K562 (cell line): ENCODE data around the gene AHCYL1. TPM values are rescaled to one million over a fixed set of nuclear protein-coding genes. Genes with fewer than 3 reads are reported as not detected.

Experiments used
- ATAC-seq: fragments of 200-7000 bp; cut with Tn5 transposase; 3 replicates; pipeline ENCODE4 v1.9.1; 2020; ENCODE audit warnings: moderate library complexity
- BruUV-seq: library from RNA; stranded (reverse); fragments of 400-500 nt; replicated peaks from 2 replicates; lab custom pipeline; 2021; lab: Mats Ljungman, UMichigan
- CTCF ChIA-PET: fragments of 300-600 bp; formaldehyde crosslinking; extraction: SDS; loops from one replicate; lab custom pipeline; 2021; ENCODE audit warnings: low intra/inter-chr PET ratio; lab: Yijun Ruan, JAX
- POLR2A ChIA-PET: fragments of 300-600, 350-650 bp; sonication (Branson Sonifier 250); formaldehyde crosslinking; extraction: SDS; loops from one replicate; lab custom pipeline; 2021; ENCODE audit warnings: antibody characterized with exemption, inconsistent platforms; lab: Yijun Ruan, JAX
- DNase-seq, 4 experiments: peaks; one replicate each; pipeline versions ENCODE4 v3.0.0 to v3.0.0-alpha.2; 2011 to 2018; ENCODE audit warnings: low spot score in 3 of 4, mixed read lengths in 3 of 4; ENCODE audit errors: extremely low read depth in 1 of 4
- FAIRE-seq: peaks from 2 replicates; lab custom pipeline; 2011; peaks lifted over from hg19 to GRCh38; lab: Jason Lieb, UNC
- H2AFZ ChIP-seq: 2 replicates; pipeline ENCODE4 v1.6.0; 2011; ENCODE audit warnings: low read depth, low read length, control low read depth, inconsistent platforms
- H3K27ac ChIP-seq: fragments of 200-600 bp; 3 replicates; pipeline ENCODE4 v1.8.0; 2011; ENCODE audit warnings: low read depth, mild to moderate bottlenecking, control low read depth, inconsistent platforms, low read length, moderate library complexity, mixed read lengths; ENCODE audit errors: extremely low read depth
- H3K27me3 ChIP-seq, 2 experiments: fragments of 300-600 bp in 1 of 2; 2 replicates in 1 of 2; 3 replicates in 1 of 2; pipeline versions ENCODE4 v1.6.0 to v1.8.0; 2011; ENCODE audit warnings: inconsistent platforms in 2 of 2, low read length in 2 of 2, mild to moderate bottlenecking in 1 of 2, mixed read lengths in 1 of 2, moderate library complexity in 1 of 2; ENCODE audit not compliant: control insufficient read depth in 2 of 2, insufficient read depth in 2 of 2
- H3K36me3 ChIP-seq: fragments of 300-600 bp; 3 replicates; pipeline ENCODE4 v1.8.0; 2011; ENCODE audit warnings: mild to moderate bottlenecking, low read length, inconsistent platforms; ENCODE audit not compliant: control insufficient read depth, insufficient read depth
- H3K4me1 ChIP-seq, 2 experiments: fragments of 200-600 bp in 1 of 2; replicated peaks in 1 of 2; 2 replicates in 1 of 2; 3 replicates in 1 of 2; pipeline versions ENCODE4 v1.5.1 to v1.8.0; 2011; ENCODE audit warnings: inconsistent platforms in 2 of 2, low read length in 2 of 2, mild to moderate bottlenecking in 1 of 2, mixed read lengths in 1 of 2, moderate library complexity in 1 of 2; ENCODE audit not compliant: control insufficient read depth in 2 of 2, insufficient read depth in 2 of 2
- H3K4me2 ChIP-seq: 2 replicates; pipeline ENCODE4 v1.6.1; 2011; ENCODE audit warnings: low read length, control low read depth, inconsistent platforms, mixed read lengths; ENCODE audit not compliant: insufficient read depth
- H3K4me3 ChIP-seq: fragments of 200-600 bp; sonication (generic), shearing (Covaris generic); 2 replicates; pipeline ENCODE4 v1.5.1; 2016; ENCODE audit warnings: control low read depth, inconsistent platforms
- H3K79me2 ChIP-seq: fragments of 200-600 bp; 3 replicates; pipeline ENCODE4 v1.8.0; 2011; ENCODE audit warnings: low read length, inconsistent platforms; ENCODE audit not compliant: control insufficient read depth, insufficient read depth
- H3K9ac ChIP-seq, 2 experiments: 2 replicates each; pipeline versions ENCODE4 v1.6.0 to v1.6.1; 2011; ENCODE audit warnings: low read depth in 2 of 2, low read length in 2 of 2, control low read depth in 1 of 2, inconsistent platforms in 1 of 2, mild to moderate bottlenecking in 1 of 2, mixed read lengths in 1 of 2; ENCODE audit not compliant: insufficient read depth in 1 of 2
- H3K9me1 ChIP-seq: one replicate; pipeline ENCODE4 v1.6.0; 2011; ENCODE audit warnings: inconsistent platforms, mild to moderate bottlenecking, low read length, moderate library complexity; ENCODE audit not compliant: control insufficient read depth, insufficient read depth
- H3K9me3 ChIP-seq: replicated peaks from 2 replicates; pipeline ENCODE4 v1.5.1; 2011; ENCODE audit warnings: low read depth, low read length, inconsistent platforms; ENCODE audit not compliant: control insufficient read depth, insufficient read depth
- H4K20me1 ChIP-seq: replicated peaks from 2 replicates; pipeline ENCODE4 v1.6.1; 2011; ENCODE audit warnings: low read length, inconsistent platforms, mixed read lengths; ENCODE audit not compliant: control insufficient read depth, insufficient read depth
- BCOR ChIP-seq: fragments of 450-650 bp; IDR thresholded peaks from 2 replicates; pipeline ENCODE4 v1.6.1; 2016
- BRD9 ChIP-seq: fragments of 450-650 bp; IDR thresholded peaks from 2 replicates; pipeline ENCODE4 v1.6.1; 2018; ENCODE audit warnings: low read depth; ENCODE audit not compliant: partially characterized antibody
- CBX8 ChIP-seq: fragments of 200-600 bp; sonication (generic); IDR thresholded peaks from 2 replicates; pipeline ENCODE4 v1.6.1; 2012; ENCODE audit warnings: borderline replicate concordance, mixed run types, low read depth, mild to moderate bottlenecking, moderate library complexity, mixed read lengths, low read length, control low read depth, inconsistent platforms; ENCODE audit not compliant: poor library complexity, severe bottlenecking; ENCODE audit errors: extremely low read depth
- FOSL1 ChIP-seq: fragments of 200-800 bp; sonication (Bioruptor generic); conservative IDR thresholded peaks from 2 replicates; pipeline ENCODE4 v1.6.1; 2016; ENCODE audit warnings: missing genetic modification characterization, missing compliant biosample characterization
- HES1 ChIP-seq: fragments of 450-650 bp; IDR thresholded peaks from 2 replicates; pipeline ENCODE4 v1.6.1; 2016; ENCODE audit warnings: low read depth, mild to moderate bottlenecking, moderate library complexity
- HNRNPLL ChIP-seq: fragments of 200-400 bp; formaldehyde crosslinking; IDR thresholded peaks from 2 replicates; pipeline ENCODE4 v1.6.1; 2017; ENCODE audit warnings: low read length, low read depth, mild to moderate bottlenecking; ENCODE audit not compliant: poor library complexity, severe bottlenecking
- KDM1A ChIP-seq, 2 experiments: fragments of 450-650 bp; IDR thresholded peaks; 2 replicates each; pipeline ENCODE4 v1.6.1; 2016; ENCODE audit warnings: mild to moderate bottlenecking in 2 of 2
- KDM4B ChIP-seq, 2 experiments: fragments of 450-650 bp in 1 of 2; sonication (generic) in 1 of 2; IDR thresholded peaks; 2 replicates each; pipeline ENCODE4 v1.6.1; 2016 to 2017; ENCODE audit warnings: borderline replicate concordance in 2 of 2, antibody characterized with exemption in 1 of 2, low read depth in 1 of 2, mild to moderate bottlenecking in 1 of 2
- MLX ChIP-seq, 2 experiments: fragments of 450-650 bp in 1 of 2; sonication (generic) in 1 of 2; formaldehyde crosslinking; conservative IDR thresholded peaks; 2 replicates each; pipeline versions ENCODE4 v1.4.0 to v1.8.1; 2020 to 2022; ENCODE audit warnings: mild to moderate bottlenecking in 1 of 2, missing genetic modification reagents in 1 of 2
- POLR2AphosphoS5 ChIP-seq: IDR thresholded peaks from 2 replicates; pipeline ENCODE4 v1.6.1; 2011; ENCODE audit warnings: mild to moderate bottlenecking, low read depth, low read length, moderate library complexity; ENCODE audit not compliant: control insufficient read depth, insufficient read depth
- PTBP1 ChIP-seq: fragments of 200-400 bp; formaldehyde crosslinking; IDR thresholded peaks from 2 replicates; pipeline ENCODE4 v1.6.1; 2017; ENCODE audit warnings: low read depth, low read length
- RBM25 ChIP-seq: fragments of 200-400 bp; formaldehyde crosslinking; IDR thresholded peaks from 2 replicates; pipeline ENCODE4 v1.6.1; 2018; ENCODE audit warnings: low read length, low read depth, moderate library complexity; ENCODE audit not compliant: severe bottlenecking
- SMAD3 ChIP-seq: fragments of 450-650 bp; formaldehyde crosslinking; conservative IDR thresholded peaks from 2 replicates; pipeline ENCODE4 v1.4.0; 2020; ENCODE audit warnings: mild to moderate bottlenecking
- SP1 ChIP-seq: sonication (generic); formaldehyde crosslinking; IDR thresholded peaks from 2 replicates; pipeline ENCODE4 v1.8.1; 2022; ENCODE audit warnings: mild to moderate bottlenecking, missing genetic modification reagents
- TAF15 ChIP-seq: fragments of 200-400 bp; formaldehyde crosslinking; IDR thresholded peaks from 2 replicates; pipeline ENCODE4 v1.6.1; 2017; ENCODE audit warnings: mild to moderate bottlenecking, low read depth, low read length, moderate library complexity
- ZFP36 ChIP-seq: fragments of 150-350 bp; IDR thresholded peaks from 2 replicates; pipeline ENCODE4 v1.6.1; 2018; ENCODE audit warnings: low read length, low read depth; ENCODE audit not compliant: partially characterized antibody
- ZNF134 ChIP-seq: fragments of 250-450 bp; sonication (Bioruptor Pico); conservative IDR thresholded peaks from 2 replicates; pipeline ENCODE4 v1.4.0; 2020
- ZNF232 ChIP-seq: sonication (generic); formaldehyde crosslinking; IDR thresholded peaks from 2 replicates; pipeline ENCODE4 v1.8.0; 2022; ENCODE audit warnings: mild to moderate bottlenecking, missing genetic modification reagents
- ZNF436 ChIP-seq: fragments of 250-450, 450-650 bp; sonication (Bioruptor Pico); formaldehyde crosslinking; IDR thresholded peaks from 2 replicates; pipeline ENCODE4 v1.7.0; 2020; ENCODE audit warnings: mild to moderate bottlenecking
- ZNF57 ChIP-seq: fragments of 450-650 bp; formaldehyde crosslinking; IDR thresholded peaks from 2 replicates; pipeline ENCODE4 v1.4.0; 2020; ENCODE audit warnings: mild to moderate bottlenecking, moderate library complexity
- WGBS: fragments of 100-300 bp; shearing (Covaris generic); methylation state at CpG from one replicate; pipeline ENCODE4 v1.1.6; 2016; ENCODE audit warnings: low coverage, mixed read lengths; ENCODE audit not compliant: insufficient coverage; ENCODE audit errors: missing lambda C conversion rate; 5-methylcytosine and 5-hydroxymethylcytosine counted together
- in situ Hi-C: fragments of 300-500 bp; cut with MboI; formaldehyde crosslinking; loops from 4 replicates; pipeline ENCODE4 v1.15.0; 2018; ENCODE audit warnings: inconsistent platforms, mixed read lengths
- intact Hi-C: fragments of 100-400 bp; cut with micrococcal nuclease; formaldehyde crosslinking; loops from 2 replicates; pipeline ENCODE4 v1.14.2; 2022
- polyA plus RNA-seq, 8 experiments: library from polyadenylated mRNA; depleted of rRNA in 4 of 8; stranded (reverse) in 5 of 8; unstranded in 3 of 8; fragments of >200 nt; fragmentation: Nextera tagmentation in 2 of 8; fragmentation: Illumina TruSeq in 1 of 8; extraction: Ambion mirVana in 2 of 8; extraction: Trizol in 1 of 8; gene quantifications; 2 replicates each; pipeline versions ENCODE4 v1.2.1 to v1.2.3, GENCODE V29; 2011 to 2014; ENCODE audit warnings: inconsistent platforms in 1 of 8, missing spikeins in 1 of 8
- total RNA-seq, 7 experiments: library from RNA; depleted of rRNA in 6 of 7; stranded (reverse); fragments of >200 nt in 6 of 7; fragmentation: Illumina TruSeq in 2 of 7; extraction: Trizol in 2 of 7; gene quantifications; 2 replicates each; pipeline versions ENCODE4 v1.2.1 to v1.2.3, GENCODE V29; 2011 to 2021; ENCODE audit warnings: low replicate concordance in 1 of 7

AHCYL1 gene
- total and polyA plus RNA-seq, 9 of the 15 experiments (the other 6 are each of a cell fraction or from before 2014, with no cell fraction given): 27.3 to 118 (median 44.5) TPM

GRCh38 chr1:109938556-109938955 is 46.0 kb upstream of the AHCYL1 start:
- no peak overlapping the region for H3K27ac ChIP-seq
- no peak for TF ChIP-seq ZNF232 (CRISPR knock-in tag)
- peak; percentile 62 for TF ChIP-seq ZFP36
- TF ChIP-seq KDM1A (IDR thresholded peaks at IDR 0.05): peak; percentile 19 to 56; a peak in 2 of 4 replicates
- no peak for TF ChIP-seq HES1
- TF ChIP-seq ZNF134 (CRISPR knock-in tag): no peak
- TF ChIP-seq POLR2AphosphoS5: no peak
- TF ChIP-seq ZNF436: no peak
- TF ChIP-seq BRD9: no peak
- TF ChIP-seq RBM25: peak; percentile 91
- TF ChIP-seq FOSL1 (tag): no peak
- peak; percentile 90 for TF ChIP-seq BCOR
- no peak for TF ChIP-seq HNRNPLL
- TF ChIP-seq SP1 (CRISPR knock-in tag): no peak
- TF ChIP-seq MLX (CRISPR knock-in tag; conservative IDR thresholded peaks at IDR 0.05): no peak
- TF ChIP-seq PTBP1: no peak
- TF ChIP-seq SMAD3 (CRISPR knock-in tag): no peak
- TF ChIP-seq CBX8: no peak
- no peak for TF ChIP-seq ZNF57 (CRISPR knock-in tag)
- no peak for TF ChIP-seq TAF15
- TF ChIP-seq KDM4B (IDR thresholded peaks at IDR 0.05; ENCODE audit: borderline replicate concordance in 2 of 2, low read depth in 1 of 2): no peak
- TF ChIP-seq, all 486 proteins: peak for 4
- FAIRE-seq: no peak
- in situ Hi-C loops (no loop called here), intact Hi-C loops (no loop called here)
- H3K4me2 ChIP-seq: no peak overlapping the region
- ChIA-PET CTCF (interaction anchor here (0.6 kb wide), 1 partner anchor 15 kb away, joined by 3 read pairs; no protein-coding TSS in a partner anchor), POLR2A (interaction anchor here (0.8 to 1.4 kb wide), 4 partner anchors 11 to 59 kb away, joined by 3 read pairs; no protein-coding TSS in a partner anchor)
- H3K79me2 ChIP-seq: no peaks in the 10 kb centered on the region
- 83% methylated on average over 2 of the region's 2 CpGs for WGBS
- H3K27me3 ChIP-seq: no peaks in the 10 kb centered on the region
- no peaks in the 10 kb centered on the region for H4K20me1 ChIP-seq
- no peak for DNase-seq
- H2AFZ ChIP-seq: no peak overlapping the region
- H3K9ac ChIP-seq: no peak overlapping the region
- no peaks in the 10 kb centered on the region for H3K36me3 ChIP-seq
- BruUV-seq: no TSS peak
- H3K4me3 ChIP-seq: no peak overlapping the region
- peaks cover 11% of the 10 kb centered on the region in 2 experiments for H3K4me1 ChIP-seq
- no peak for ATAC-seq
- H3K9me1 ChIP-seq: no peaks in the 10 kb centered on the region
- H3K9me3 ChIP-seq: peaks cover 8% of the 10 kb centered on the region; the same call in 1 of the 2 replicates
